Measurements from ENCODE around the gene CCZ1B. TPM values are rescaled to one million over a fixed set of nuclear protein-coding genes. Genes with fewer than 3 reads are reported as not detected.
"Not testable (repeated sequence)": the region's sequence is repeated elsewhere in the genome, so short reads cannot be mapped to it uniquely, and the experiment has no call there.

CCZ1B gene
- total RNA-seq (100 to 1,000 TPM in 1 of 5 donors, 10 to 100 TPM in 4; 36.2 to 162 (median 86.8) TPM), polyA plus RNA-seq (10 to 100 TPM; 17.0 to 47.8 (median 27.8) TPM)
- long read RNA-seq, donor 1, partial matches to known transcripts = 0 of 3 reads
- long read RNA-seq, donor 1, other reads (novel, unspliced or antisense) = 0 of 3 reads
- long read RNA-seq, donor 2, transcript CCZ1B-201 (15 exons, 2,885 nt) = major isoform, 5 of 8 reads
- long read RNA-seq, donor 2, partial matches to known transcripts = 0 of 8 reads
- long read RNA-seq, donor 2, other reads (novel, unspliced or antisense) = 0 of 8 reads
- long read RNA-seq, donor 3, partial matches to known transcripts = 0 of 5 reads
- long read RNA-seq, donor 3, other reads (novel, unspliced or antisense) = 0 of 5 reads
- long read RNA-seq, donor 4, partial matches to known transcripts = 0 of 1 reads
- long read RNA-seq, donor 4, other reads (novel, unspliced or antisense) = 0 of 1 reads
- long read RNA-seq, donor 5, partial matches to known transcripts = 0 of 5 reads
- long read RNA-seq, donor 5, other reads (novel, unspliced or antisense) = 0 of 5 reads
- long read RNA-seq, donor 6, transcript CCZ1B-201 (15 exons, 2,885 nt) = major isoform, 20 of 28 reads
- long read RNA-seq, donor 6, transcript CCZ1B-207 (3 exons, 444 nt) = minor isoform, 5 of 28 reads
- long read RNA-seq, donor 6, partial matches to known transcripts = 0 of 28 reads
- long read RNA-seq, donor 6, other reads (novel, unspliced or antisense) = 0 of 28 reads
- long read RNA-seq, donor 7, partial matches to known transcripts = 0 of 5 reads
- long read RNA-seq, donor 7, other reads (novel, unspliced or antisense) = 0 of 5 reads
- long read RNA-seq, donor 8, partial matches to known transcripts = 0 of 7 reads
- long read RNA-seq, donor 8, other reads (novel, unspliced or antisense) = 0 of 7 reads
- long read RNA-seq, donor 9, partial matches to known transcripts = 0 of 4 reads
- long read RNA-seq, donor 9, other reads (novel, unspliced or antisense) = 0 of 4 reads
- long read RNA-seq, donor 10, partial matches to known transcripts = 0 of 3 reads
- long read RNA-seq, donor 10, other reads (novel, unspliced or antisense) = 0 of 3 reads

- H3K27ac ChIP-seq = peak within 1 kb of the TSS; percentile 56 to 86 (median 76)
- WGBS, 5 donors = 1 to 5% (median 3%) methylated on average over 11 to 25 of the region's 35 CpGs
- peak within 1 kb of the TSS; percentile 50 to 66 (median 64) for H3K4me3 ChIP-seq
- H3K36me3 ChIP-seq = peaks cover 0 to 15% (median 13%) of the 10 kb centered on the region in 4 donors
- peak; percentile 80 to 94 for DNase-seq
- peaks cover 0 to 16% (median 0%) of the 10 kb centered on the region in 3 donors for H3K27me3 ChIP-seq
- H3K9me3 ChIP-seq; intact Hi-C loops (cut with DNase I; ENCODE audit: low total_unique reads); H3K4me1 ChIP-seq: not testable (repeated sequence)
- TF ChIP-seq CTCF (IDR thresholded peaks at IDR 0.05) (peak in 1 of 7 experiments; percentile 5), POLR2AphosphoS5 (IDR thresholded peaks at IDR 0.05) (peak in 1 of 3 donors; percentile 65)
Measured at GRCh38 chr7:6826151-6826550, at the start of gene CCZ1B. Gene CCZ1B, minus strand, starts transcription at chr7:6826275. Its CDS starts 78 bp downstream, at chr7:6826197.

GRCh38 chr7:6875022-6875421, 48.9 kb upstream of the CCZ1B start:
- H3K4me3 ChIP-seq; H3K27me3 ChIP-seq; intact Hi-C loops (cut with DNase I; ENCODE audit: low total_unique reads); H3K36me3 ChIP-seq; H3K9me3 ChIP-seq; H3K4me1 ChIP-seq; DNase-seq; H3K27ac ChIP-seq: not testable (repeated sequence)
- WGBS, 5 donors = 92 to 96% (median 96%) methylated on average over 15 of the region's 15 CpGs

- not testable (repeated sequence) for H3K4me3 ChIP-seq, DNase-seq
- WGBS, 5 donors = 65 to 76% (median 70%) methylated on average over 11 of the region's 11 CpGs
Measured at GRCh38 chr7:6872246-6872945, 46.3 kb upstream of the CCZ1B start.

GRCh38 chr7:6871421-6872144, 45.5 kb upstream of the CCZ1B start:
- intact Hi-C loops (cut with DNase I; ENCODE audit: low total_unique reads); H3K36me3 ChIP-seq; H3K27me3 ChIP-seq; H3K9me3 ChIP-seq; H3K27ac ChIP-seq; H3K4me1 ChIP-seq; H3K4me3 ChIP-seq: not testable (repeated sequence)
- 39 to 63% (median 45%) methylated on average over 17 of the region's 17 CpGs for WGBS, 5 donors
- DNase-seq = peak; percentile 62 to 76

More at GRCh38 chr7:6872246-6872945, 46.3 kb upstream of the CCZ1B start:
- intact Hi-C loops (cut with DNase I; ENCODE audit: low total_unique reads); H3K9me3 ChIP-seq; H3K27ac ChIP-seq; H3K27me3 ChIP-seq; H3K36me3 ChIP-seq; H3K4me1 ChIP-seq: not testable (repeated sequence)

- H3K4me3 ChIP-seq; H3K27ac ChIP-seq; H3K4me1 ChIP-seq; H3K27me3 ChIP-seq; DNase-seq; H3K36me3 ChIP-seq; H3K9me3 ChIP-seq; intact Hi-C loops (cut with DNase I; ENCODE audit: low total_unique reads): not testable (repeated sequence)
- WGBS, 5 donors = 50 to 76% (median 60%) methylated on average over 10 of the region's 10 CpGs
Measured at GRCh38 chr7:6864751-6865150, 38.7 kb upstream of the CCZ1B start.

- intact Hi-C loops (cut with DNase I; ENCODE audit: low total_unique reads) = not testable (repeated sequence)
Measured at GRCh38 chr7:6864188-6864587, 38.1 kb upstream of the CCZ1B start.

GRCh38 chr7:6862876-6863275, 36.8 kb upstream of the CCZ1B start:
- H3K4me3 ChIP-seq; H3K27ac ChIP-seq; H3K9me3 ChIP-seq; intact Hi-C loops (cut with DNase I; ENCODE audit: low total_unique reads); H3K27me3 ChIP-seq; H3K36me3 ChIP-seq; H3K4me1 ChIP-seq; DNase-seq: not testable (repeated sequence)
- 78 to 88% (median 86%) methylated on average over 10 to 13 of the region's 13 CpGs for WGBS, 5 donors

More at GRCh38 chr7:6864188-6864587, 38.1 kb upstream of the CCZ1B start:
- DNase-seq, H3K36me3 ChIP-seq, H3K27me3 ChIP-seq, H3K9me3 ChIP-seq, H3K4me3 ChIP-seq, H3K27ac ChIP-seq, H3K4me1 ChIP-seq: not testable (repeated sequence)
- WGBS, 5 donors = 72 to 84% (median 77%) methylated on average over 12 of the region's 12 CpGs
